Left forelimb (tissue), 1 donor: Measurements from ENCODE around the gene EXOC6B.
A peak's percentile ranks its signal among the peaks of the same experiment; 100 is the strongest.

ENCODE experiments used
- DNase-seq: peaks from one replicate; pipeline ENCODE4 v3.0.0-alpha.2; 2018; ENCODE audit warnings: low spot score

EXOC6B gene

GRCh38 chr2:72166279-72166678 is 659.6 kb downstream of the EXOC6B start:
- no peak for DNase-seq

- no peak for DNase-seq
Measured at GRCh38 chr2:72165792-72166191, 660.0 kb downstream of the EXOC6B start.

- no peak for DNase-seq
Measured at GRCh38 chr2:72162574-72162973, 663.3 kb downstream of the EXOC6B start.

- DNase-seq = no peak
Measured at GRCh38 chr2:72159211-72159993, 666.4 kb downstream of the EXOC6B start.

GRCh38 chr2:72157871-72158771 is 667.7 kb downstream of the EXOC6B start:
- DNase-seq = no peak

GRCh38 chr2:72156872-72157271 is 669.0 kb downstream of the EXOC6B start:
- DNase-seq = no peak

- DNase-seq = no peak
Measured at GRCh38 chr2:72155737-72156136, 670.1 kb downstream of the EXOC6B start.

- DNase-seq = no peak
Measured at GRCh38 chr2:72155151-72155550, 670.7 kb downstream of the EXOC6B start.

GRCh38 chr2:72154386-72154975 is 671.4 kb downstream of the EXOC6B start:
- no peak for DNase-seq

- DNase-seq = no peak
Measured at GRCh38 chr2:72153924-72154323, 671.9 kb downstream of the EXOC6B start.

GRCh38 chr2:72153026-72153791 is 672.6 kb downstream of the EXOC6B start:
- no peak for DNase-seq

- DNase-seq = no peak
Measured at GRCh38 chr2:72150861-72151356, 674.9 kb downstream of the EXOC6B start.

GRCh38 chr2:72150157-72150860 is 675.5 kb downstream of the EXOC6B start:
- DNase-seq = peak; percentile 90

- peak; percentile 66 for DNase-seq
Measured at GRCh38 chr2:72149556-72150156, 676.2 kb downstream of the EXOC6B start.

- peak; percentile 86 for DNase-seq
Measured at GRCh38 chr2:72148837-72149555, 676.8 kb downstream of the EXOC6B start.

- DNase-seq = no peak
Measured at GRCh38 chr2:72148003-72148836, 677.6 kb downstream of the EXOC6B start.

- DNase-seq = peak; percentile 68
Measured at GRCh38 chr2:72147303-72147971, 678.4 kb downstream of the EXOC6B start, which contains the start of gene CYP26B1. Gene CYP26B1 (minus strand): TSS chr2:72147862. CDS start chr2:72147834, 28 bp downstream.
